Dermis blood vessel endothelial cell (primary cell): ENCODE measurements around the gene CEP41. TPM values are rescaled to one million over a fixed set of nuclear protein-coding genes. Genes with fewer than 3 reads are reported as not detected.

Experiments used
- DNase-seq: peaks from one replicate; pipeline ENCODE4 v3.0.0; 2010
- total RNA-seq: library from RNA; depleted of rRNA; stranded (reverse); fragments of >200 nt; gene quantifications from 2 replicates; pipeline ENCODE4 v1.2.3, GENCODE V29; 2014

The CEP41 gene
- 11.4 and 12.4 TPM in 2 replicates for total RNA-seq

DNA sequence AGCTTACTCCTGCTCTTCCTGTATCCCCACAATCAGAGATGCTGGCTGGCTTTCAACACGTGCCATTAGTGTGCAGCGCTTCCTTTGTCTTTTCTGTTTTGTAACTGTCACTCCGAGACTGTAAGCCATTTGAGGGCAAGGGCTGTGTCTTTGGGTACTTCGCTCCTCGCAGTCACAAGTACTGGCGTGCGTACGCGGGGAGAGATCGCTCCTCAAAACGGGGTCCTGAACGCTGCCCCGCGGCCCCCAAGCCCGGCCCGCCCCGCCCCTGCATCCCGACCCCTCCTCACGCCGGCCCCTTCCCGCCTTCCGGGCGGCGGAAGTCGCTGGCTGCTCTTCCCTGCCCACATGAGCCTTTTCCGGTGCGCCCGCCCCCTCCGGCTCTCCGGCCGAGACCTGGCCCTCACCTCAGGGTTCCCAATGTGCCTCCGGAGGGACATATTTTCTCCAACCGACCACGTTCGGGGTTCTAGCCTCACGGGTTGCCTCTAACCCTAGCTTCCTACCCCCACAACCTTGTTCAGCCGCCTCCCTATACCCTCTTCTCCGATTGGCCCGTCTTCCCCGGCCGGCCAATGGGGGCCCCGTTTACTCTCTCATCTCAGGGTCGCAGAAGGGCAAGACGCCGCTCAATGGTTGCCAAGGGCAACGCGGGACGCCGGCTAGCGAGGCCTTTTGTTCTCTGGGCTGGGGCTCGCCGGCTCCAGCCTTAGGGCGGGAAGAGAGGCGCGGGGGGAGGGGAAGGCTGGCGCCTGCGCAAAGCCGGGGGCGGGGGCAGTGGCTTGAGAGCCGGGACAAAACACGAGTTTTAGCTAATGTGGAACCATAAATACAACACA, at the start of gene CEP41:
Gene CEP41 (minus strand): TSS at position 490 of the 839 bp plus-strand sequence. CDS start 50 bp downstream, at position 440.
- DNase-seq, result peak; percentile 99

- DNase-seq, result no peak
Measured at GRCh38 chr7:130490311-130490791, 49.5 kb upstream of the CEP41 start.

DNA sequence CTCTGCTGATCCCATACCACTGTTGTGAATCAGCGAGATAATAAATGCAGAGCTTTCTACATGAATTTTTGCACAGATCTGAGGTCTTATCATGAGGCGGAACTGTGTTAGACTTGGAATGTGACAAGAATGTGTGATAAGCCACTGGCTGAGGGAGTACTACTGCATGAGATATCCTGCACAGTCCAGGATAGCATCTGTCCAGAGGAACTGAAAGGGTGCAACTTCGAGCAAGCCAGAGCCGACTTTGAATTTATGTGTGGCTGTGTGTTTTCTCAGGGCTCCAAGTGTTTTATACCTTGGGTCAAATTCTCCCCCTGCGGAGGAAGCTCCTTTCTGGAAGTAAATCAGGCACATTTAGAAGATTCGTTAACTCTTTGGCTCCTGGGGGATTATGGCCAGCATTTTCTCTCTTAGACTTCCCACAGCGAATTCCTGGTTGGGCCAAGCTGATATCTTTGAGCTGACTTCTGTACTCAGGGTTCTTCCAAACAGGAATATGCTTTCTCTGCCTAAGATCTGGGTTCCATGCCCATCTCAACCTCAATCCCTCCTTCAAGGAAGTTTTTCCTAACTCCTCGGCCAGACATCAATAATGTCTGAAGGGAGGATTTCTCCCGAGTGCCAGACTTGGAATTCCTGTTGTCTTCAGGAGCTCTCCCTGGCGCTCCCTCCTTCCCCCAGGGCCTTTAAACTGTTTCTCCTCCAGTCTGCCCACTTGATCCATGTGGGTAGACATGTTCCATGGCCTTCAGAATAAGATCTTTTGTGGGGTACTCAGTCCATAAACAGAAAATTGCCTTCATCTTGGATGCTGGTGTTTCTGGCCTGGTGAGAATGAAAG, 48.5 kb upstream of the CEP41 start:
- DNase-seq, result no peak

DNA sequence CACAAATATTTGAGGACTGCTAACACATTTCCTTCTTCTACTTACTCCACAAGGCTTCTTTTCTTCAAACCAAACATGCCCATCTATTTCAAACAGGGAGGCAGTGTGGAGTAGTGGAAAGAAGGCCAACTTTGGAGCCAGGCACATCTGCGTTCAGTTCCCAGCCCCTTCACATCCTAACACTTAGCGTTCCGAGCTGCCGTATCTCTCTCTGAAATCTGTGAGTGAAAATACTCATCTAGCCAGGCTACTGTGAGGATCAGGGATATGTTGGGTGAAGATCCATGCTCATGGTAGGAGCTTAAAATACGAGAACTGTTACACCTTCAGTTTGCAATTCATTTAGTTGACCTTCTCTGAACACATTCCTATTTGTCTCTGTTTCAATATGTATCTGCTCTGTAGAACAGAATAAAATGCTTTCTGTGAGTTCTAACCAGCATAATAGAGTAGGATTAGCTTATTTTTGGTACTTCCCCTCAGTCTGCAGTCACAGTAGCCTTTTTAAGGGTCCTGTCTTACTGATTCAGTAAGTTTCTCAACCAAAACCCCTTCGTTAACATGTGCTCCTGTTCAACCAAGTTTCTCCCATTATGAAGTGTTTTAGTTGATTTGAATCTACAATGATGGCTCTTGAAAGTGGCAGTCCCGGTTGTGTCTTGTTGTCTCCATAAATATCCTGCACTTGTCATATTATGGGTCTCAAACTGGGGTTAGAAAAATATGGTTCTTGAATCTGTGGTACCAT, 47.8 kb upstream of the CEP41 start:
- DNase-seq, result no peak

GRCh38 chr7:130486954-130487436, 46.2 kb upstream of the CEP41 start:
- DNase-seq, result peak; percentile 36

- peak; percentile 70 for DNase-seq
Measured at GRCh38 chr7:130486114-130486953, 45.5 kb upstream of the CEP41 start.

DNA sequence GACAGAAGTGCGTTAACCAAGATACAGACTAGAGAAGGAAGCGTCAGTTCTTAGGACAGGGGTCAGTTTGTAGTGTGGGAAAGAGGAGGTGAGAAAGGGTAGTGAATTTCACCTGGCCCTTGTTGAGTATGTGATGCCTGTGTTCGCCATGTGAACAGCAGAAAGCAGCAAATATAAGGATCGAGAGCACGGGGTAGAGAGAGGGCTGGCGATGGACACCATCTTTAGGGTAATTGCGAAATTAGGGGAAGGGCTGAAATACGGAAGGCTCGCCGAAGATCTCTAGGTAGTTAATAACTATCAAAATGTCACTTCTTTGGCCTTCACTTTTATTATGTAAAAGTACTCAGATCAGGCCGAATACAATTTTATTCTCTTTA, 44.9 kb upstream of the CEP41 start:
- no peak for DNase-seq

DNA sequence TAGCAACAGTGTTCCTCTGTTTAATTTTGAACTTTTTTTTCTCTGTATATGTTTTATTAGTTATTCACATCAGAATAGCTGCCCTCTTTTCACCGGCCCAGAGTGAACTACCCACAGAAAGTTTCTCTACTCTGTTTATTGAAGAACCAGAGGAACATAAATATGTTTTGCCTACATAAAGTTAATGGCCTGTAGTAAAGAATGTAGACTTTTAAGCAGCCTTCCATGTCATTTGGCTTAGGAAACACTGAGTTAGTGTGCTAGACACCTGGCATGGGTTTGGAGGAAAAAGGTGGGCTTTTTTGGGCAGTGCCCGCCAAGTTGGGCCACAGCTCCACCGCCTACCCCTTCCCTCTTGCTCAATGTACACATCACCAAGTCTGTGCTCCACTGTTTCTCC, 42.2 kb upstream of the CEP41 start:
- DNase-seq, result no peak

DNA sequence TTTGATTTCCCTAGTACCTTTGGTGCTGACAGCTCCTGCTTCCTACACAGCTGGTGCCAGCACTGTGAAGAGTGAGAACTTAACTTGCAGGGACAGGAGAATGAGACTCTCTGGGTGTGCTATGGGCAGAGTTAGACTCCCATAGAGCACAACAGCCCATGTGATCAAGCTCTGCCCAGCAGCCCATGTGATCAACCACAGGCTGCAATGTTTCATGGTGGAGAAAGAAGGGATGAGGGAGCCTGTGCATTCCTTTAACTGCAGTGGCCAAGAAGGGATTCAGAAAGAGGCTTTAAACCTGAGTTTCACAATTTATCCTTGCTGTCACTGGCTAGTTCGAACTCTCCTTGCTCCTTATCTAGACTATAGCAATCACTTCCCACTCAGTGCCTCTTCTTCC, 41.1 kb upstream of the CEP41 start:
- DNase-seq, result no peak

DNA sequence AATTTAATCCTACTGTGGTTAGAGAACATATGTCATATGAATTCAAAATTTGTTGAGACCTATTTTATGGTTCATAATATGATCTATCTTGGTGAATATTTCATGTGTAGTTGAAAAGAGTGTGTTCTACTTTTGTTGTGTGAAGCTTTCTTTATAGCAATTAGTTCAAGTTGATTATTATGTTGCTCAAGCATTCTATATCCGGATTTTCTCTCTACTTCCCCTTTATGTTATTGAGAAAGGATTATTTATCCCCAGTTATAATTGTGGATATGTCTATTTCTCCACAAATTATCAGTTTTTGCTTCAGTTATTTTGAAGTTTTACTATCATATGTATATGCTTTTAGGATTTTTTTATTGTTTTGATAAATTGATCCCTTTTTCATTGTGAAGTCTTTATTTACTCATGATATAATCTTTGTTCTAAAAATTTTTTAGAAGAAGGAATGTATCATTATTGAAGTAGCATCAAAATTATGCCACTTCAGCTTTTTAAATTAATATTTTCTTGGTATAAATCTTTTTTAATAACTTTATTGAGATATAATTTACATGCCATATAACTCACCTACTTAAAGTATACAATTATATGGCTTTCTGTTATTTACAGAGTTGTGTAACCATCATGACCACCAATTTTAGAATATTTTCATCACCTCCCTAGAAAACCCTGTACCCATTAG, 39.0 kb upstream of the CEP41 start:
- no peak for DNase-seq

GRCh38 chr7:130478991-130479390, 38.2 kb upstream of the CEP41 start:
- DNase-seq, result no peak

DNA sequence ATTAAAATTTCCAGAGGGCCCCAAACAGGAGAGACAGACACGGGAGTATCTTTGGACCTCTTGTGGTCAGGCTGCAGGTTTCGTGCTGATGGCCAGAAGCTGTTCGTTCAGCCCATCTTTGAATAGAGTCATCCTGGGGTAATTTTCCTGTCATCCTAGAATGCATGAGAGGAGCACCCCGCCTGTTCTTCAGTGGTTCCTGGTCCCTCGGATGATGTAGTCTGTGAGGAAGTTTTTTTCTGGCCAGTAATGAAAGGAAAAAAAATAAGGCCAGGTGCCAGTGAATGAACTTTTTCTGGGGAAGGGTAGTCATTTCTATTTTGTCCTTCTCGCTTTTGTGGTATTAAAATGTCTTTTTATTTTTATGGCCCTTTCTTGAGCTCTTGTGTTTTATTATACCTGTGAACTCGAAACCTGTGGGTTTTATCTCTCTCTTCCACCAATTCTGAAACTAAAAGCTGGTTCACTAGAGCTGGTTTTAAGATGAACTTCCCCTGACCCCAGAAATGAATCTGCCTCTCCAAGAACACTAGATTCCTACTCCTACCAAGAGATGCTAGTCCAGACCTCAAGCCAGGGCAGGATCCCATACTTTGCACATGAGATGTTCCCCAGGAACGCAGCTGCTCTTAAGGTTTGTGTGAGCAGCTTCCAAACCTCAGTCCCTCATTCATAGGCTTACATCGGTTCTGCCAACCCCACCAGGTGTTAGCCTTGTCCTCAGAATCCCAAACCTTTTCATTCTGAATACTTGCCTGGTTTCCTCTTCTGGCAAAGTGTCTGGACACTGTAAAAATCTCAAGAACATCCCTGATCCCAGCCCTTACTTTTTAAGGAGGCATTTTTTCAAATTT, 35.7 kb upstream of the CEP41 start:
- no peak for DNase-seq

DNA sequence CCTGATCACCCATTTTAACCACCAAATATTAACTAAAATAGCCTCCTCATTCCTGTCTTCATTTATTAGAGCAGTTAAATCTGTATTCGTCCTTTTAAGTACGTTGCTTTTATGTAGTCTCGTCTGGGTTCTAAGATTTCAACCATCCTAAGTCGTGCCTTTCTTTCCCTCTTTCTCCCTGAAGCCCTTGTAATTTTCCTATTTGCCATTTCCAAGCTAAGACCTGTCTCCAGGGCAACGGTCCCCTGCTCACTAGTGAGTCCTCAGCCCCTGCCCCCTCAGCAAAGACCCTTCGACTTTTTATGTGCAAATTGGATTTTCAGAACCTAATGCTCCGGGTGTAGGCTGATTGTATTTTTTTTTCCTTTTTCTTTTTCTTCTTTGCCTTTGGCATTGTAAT, 35.0 kb upstream of the CEP41 start:
- no peak for DNase-seq

DNA sequence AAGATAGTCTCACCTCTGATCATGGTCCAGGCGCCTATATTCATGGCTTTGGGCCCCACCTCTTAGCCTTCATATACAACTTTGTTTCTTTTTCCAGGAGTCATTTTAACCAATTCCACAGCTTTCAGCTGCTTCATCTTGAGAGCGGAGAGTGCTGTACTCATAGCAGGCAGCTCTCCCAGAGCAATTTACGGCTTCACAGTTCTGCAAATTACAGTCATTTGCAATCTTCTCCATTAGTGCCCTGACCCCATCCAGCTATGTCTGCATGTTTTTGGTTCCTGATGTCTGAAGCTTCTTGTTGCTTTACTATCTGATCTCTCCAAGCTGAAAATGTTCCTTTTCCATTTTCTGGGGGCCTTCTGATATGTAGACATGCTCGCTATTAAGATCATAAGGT, 33.1 kb upstream of the CEP41 start:
- DNase-seq, result no peak

GRCh38 chr7:130473289-130473688, 32.5 kb upstream of the CEP41 start:
- no peak for DNase-seq

GRCh38 chr7:130471974-130472373, 31.2 kb upstream of the CEP41 start:
- no peak for DNase-seq

DNA sequence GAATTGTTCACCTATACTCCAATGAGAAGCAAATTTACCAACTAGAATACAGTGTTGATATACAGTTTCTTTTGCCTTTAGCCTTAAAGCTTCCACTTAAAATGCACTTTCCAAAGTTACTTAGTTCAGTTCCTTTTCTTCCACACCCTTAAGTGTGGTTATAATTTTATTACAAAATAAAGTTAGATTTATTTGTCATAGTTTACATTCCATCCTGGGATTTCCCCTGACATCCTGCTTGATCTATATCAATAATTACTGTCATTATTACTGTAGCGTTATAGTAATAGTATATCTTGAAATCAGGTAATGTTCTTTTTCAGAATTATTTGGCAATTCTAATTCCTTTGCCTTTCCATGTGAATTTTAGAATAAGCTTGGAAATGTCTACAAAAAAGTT, 27.8 kb upstream of the CEP41 start:
- no peak for DNase-seq

- no peak for DNase-seq
Measured at GRCh38 chr7:130463553-130464434, 23.0 kb upstream of the CEP41 start.

DNA sequence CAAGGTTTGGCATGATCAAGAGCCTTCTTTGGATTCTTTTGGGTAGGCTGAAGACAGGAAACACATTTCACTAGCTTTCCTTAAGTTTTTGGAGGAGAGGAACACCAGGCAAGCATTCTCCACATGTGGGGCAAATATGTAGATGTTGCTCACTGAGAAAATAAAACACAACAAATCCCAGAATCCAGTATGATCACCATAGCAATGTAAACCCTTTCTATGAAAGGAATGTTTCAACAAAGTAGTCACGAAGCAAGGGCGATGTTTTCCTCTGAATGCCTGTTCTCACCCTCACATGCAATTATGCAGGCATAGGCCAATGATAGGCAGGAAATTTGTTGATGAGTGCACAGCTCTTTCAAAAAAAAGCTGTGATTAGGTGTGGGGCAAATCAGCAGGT, 20.5 kb upstream of the CEP41 start:
- no peak for DNase-seq
